ENCODE data around the gene AKT1. TPM values are rescaled to one million over a fixed set of nuclear protein-coding genes. Genes with fewer than 3 reads are reported as not detected.
A peak's percentile ranks its signal among the peaks of the same experiment; 100 is the strongest.

The AKT1 gene
- total RNA-seq, 1 experiment from 2014 or later, result 164 TPM

- H3K27ac ChIP-seq, result no peak overlapping the region
- H3K9me3 ChIP-seq (replicated peaks), result no peaks in the 10 kb centered on the region
- no peaks in the 10 kb centered on the region for H3K27me3 ChIP-seq
- peaks cover 39% of the 10 kb centered on the region for H3K36me3 ChIP-seq
- H3K4me3 ChIP-seq, result no peak overlapping the region
- DNase-seq, result no peak
- H3K4me1 ChIP-seq, result no peaks in the 10 kb centered on the region
Measured at GRCh38 chr14:104778694-104779331, 16.7 kb downstream of the AKT1 start.

- Histone ChIP-seq H3K9me3 (replicated peaks) (no peaks in the 10 kb centered on the region), H3K4me3 (no peak overlapping the region), H3K4me1 (no peaks in the 10 kb centered on the region), H3K36me3 (peaks cover 49% of the 10 kb centered on the region), H3K27ac (no peak overlapping the region), H3K27me3 (no peaks in the 10 kb centered on the region)
- DNase-seq, result no peak
Measured at GRCh38 chr14:104777808-104778249, 17.7 kb downstream of the AKT1 start.

GRCh38 chr14:104776961-104777807 is 18.4 kb downstream of the AKT1 start:
- DNase-seq, result no peak
- no peaks in the 10 kb centered on the region for H3K9me3 ChIP-seq (replicated peaks)
- peaks cover 55% of the 10 kb centered on the region for H3K36me3 ChIP-seq
- H3K27ac ChIP-seq, result no peak overlapping the region
- H3K27me3 ChIP-seq, result no peaks in the 10 kb centered on the region
- no peak overlapping the region for H3K4me3 ChIP-seq
- H3K4me1 ChIP-seq, result no peaks in the 10 kb centered on the region

- no peak overlapping the region for H3K27ac ChIP-seq
- H3K9me3 ChIP-seq (replicated peaks), result no peaks in the 10 kb centered on the region
- H3K36me3 ChIP-seq, result peaks cover 62% of the 10 kb centered on the region
- DNase-seq, result no peak
- H3K27me3 ChIP-seq, result no peaks in the 10 kb centered on the region
- H3K4me3 ChIP-seq, result no peak overlapping the region
- H3K4me1 ChIP-seq, result no peaks in the 10 kb centered on the region
Measured at GRCh38 chr14:104776481-104776880, 19.1 kb downstream of the AKT1 start.

- H3K27me3 ChIP-seq, result no peaks in the 10 kb centered on the region
- no peaks in the 10 kb centered on the region for H3K4me1 ChIP-seq
- no peak overlapping the region for H3K4me3 ChIP-seq
- DNase-seq, result no peak
- no peaks in the 10 kb centered on the region for H3K9me3 ChIP-seq (replicated peaks)
- H3K36me3 ChIP-seq, result peaks cover 70% of the 10 kb centered on the region
- H3K27ac ChIP-seq, result no peak overlapping the region
Measured at GRCh38 chr14:104775073-104775489, 20.5 kb downstream of the AKT1 start.

- no peaks in the 10 kb centered on the region for H3K4me1 ChIP-seq
- DNase-seq, result no peak
- peaks cover 70% of the 10 kb centered on the region for H3K36me3 ChIP-seq
- H3K27me3 ChIP-seq, result no peaks in the 10 kb centered on the region
- H3K9me3 ChIP-seq (replicated peaks), result no peaks in the 10 kb centered on the region
- H3K4me3 ChIP-seq, result no peak overlapping the region
- H3K27ac ChIP-seq, result no peak overlapping the region
Measured at GRCh38 chr14:104774453-104775072, 21.0 kb downstream of the AKT1 start.

GRCh38 chr14:104773505-104774452 is 21.8 kb downstream of the AKT1 start:
- Histone ChIP-seq H3K4me1 (0 out of 2 replicates have a peak, but pooled peaks cover 4% of the 10 kb centered on the region), H3K9me3 (replicated peaks) (no peaks in the 10 kb centered on the region), H3K4me3 (no peak overlapping the region), H3K27me3 (no peaks in the 10 kb centered on the region), H3K27ac (no peak overlapping the region), H3K36me3 (peaks cover 70% of the 10 kb centered on the region)
- no peak for DNase-seq

- Histone ChIP-seq H3K4me1 (0 out of 2 replicates have a peak, but pooled peaks cover 5% of the 10 kb centered on the region), H3K9me3 (replicated peaks) (no peaks in the 10 kb centered on the region), H3K27ac (no peak overlapping the region), H3K36me3 (peaks cover 70% of the 10 kb centered on the region), H3K4me3 (no peak overlapping the region), H3K27me3 (no peaks in the 10 kb centered on the region)
- DNase-seq, result no peak
Measured at GRCh38 chr14:104772707-104773504, 22.6 kb downstream of the AKT1 start.

GRCh38 chr14:104771918-104772706 is 23.4 kb downstream of the AKT1 start:
- no peaks in the 10 kb centered on the region for H3K9me3 ChIP-seq (replicated peaks)
- H3K27ac ChIP-seq, result no peak overlapping the region
- peaks cover 64% of the 10 kb centered on the region for H3K36me3 ChIP-seq
- DNase-seq, result no peak
- H3K4me1 ChIP-seq, result 0 out of 2 replicates have a peak, but pooled peaks cover 5% of the 10 kb centered on the region
- H3K4me3 ChIP-seq, result no peak overlapping the region
- no peaks in the 10 kb centered on the region for H3K27me3 ChIP-seq

- DNase-seq, result no peak
- Histone ChIP-seq H3K27me3 (no peaks in the 10 kb centered on the region), H3K4me1 (0 out of 2 replicates have a peak, but pooled peaks cover 5% of the 10 kb centered on the region), H3K4me3 (no peak overlapping the region), H3K36me3 (peaks cover 56% of the 10 kb centered on the region), H3K9me3 (replicated peaks) (no peaks in the 10 kb centered on the region), H3K27ac (no peak overlapping the region)
Measured at GRCh38 chr14:104771374-104771773, 24.2 kb downstream of the AKT1 start.

GRCh38 chr14:104770851-104771272 is 24.7 kb downstream of the AKT1 start:
- H3K27ac ChIP-seq, result no peak overlapping the region
- no peaks in the 10 kb centered on the region for H3K27me3 ChIP-seq
- H3K4me3 ChIP-seq, result no peak overlapping the region
- DNase-seq, result peak in 1 of 2 experiments; percentile 46
- peaks cover 52% of the 10 kb centered on the region for H3K36me3 ChIP-seq
- no peaks in the 10 kb centered on the region for H3K9me3 ChIP-seq (replicated peaks)
- 0 out of 2 replicates have a peak, but pooled peaks cover 5% of the 10 kb centered on the region for H3K4me1 ChIP-seq

GRCh38 chr14:104770072-104770579 is 25.4 kb downstream of the AKT1 start:
- no peaks in the 10 kb centered on the region for H3K27me3 ChIP-seq
- H3K36me3 ChIP-seq, result peaks cover 45% of the 10 kb centered on the region
- no peak for DNase-seq

More at GRCh38 chr14:104770072-104770579, 25.4 kb downstream of the AKT1 start:
- H3K9me3 ChIP-seq (replicated peaks), result no peaks in the 10 kb centered on the region
- no peak overlapping the region for H3K4me3 ChIP-seq
- no peak overlapping the region for H3K27ac ChIP-seq
- 0 out of 2 replicates have a peak, but pooled peaks cover 5% of the 10 kb centered on the region for H3K4me1 ChIP-seq
